Superior temporal gyrus (tissue), 1 donor: ENCODE results near the gene ZNF597.
"Not testable (repeated sequence)": the region's sequence is repeated elsewhere in the genome, so short reads cannot be mapped to it uniquely, and the experiment has no call there.

Experiments used
- DNase-seq: peaks from one replicate; pipeline ENCODE4 v3.0.0-alpha.2; 2016; ENCODE audit errors: extremely low spot score

Gene ZNF597

DNA sequence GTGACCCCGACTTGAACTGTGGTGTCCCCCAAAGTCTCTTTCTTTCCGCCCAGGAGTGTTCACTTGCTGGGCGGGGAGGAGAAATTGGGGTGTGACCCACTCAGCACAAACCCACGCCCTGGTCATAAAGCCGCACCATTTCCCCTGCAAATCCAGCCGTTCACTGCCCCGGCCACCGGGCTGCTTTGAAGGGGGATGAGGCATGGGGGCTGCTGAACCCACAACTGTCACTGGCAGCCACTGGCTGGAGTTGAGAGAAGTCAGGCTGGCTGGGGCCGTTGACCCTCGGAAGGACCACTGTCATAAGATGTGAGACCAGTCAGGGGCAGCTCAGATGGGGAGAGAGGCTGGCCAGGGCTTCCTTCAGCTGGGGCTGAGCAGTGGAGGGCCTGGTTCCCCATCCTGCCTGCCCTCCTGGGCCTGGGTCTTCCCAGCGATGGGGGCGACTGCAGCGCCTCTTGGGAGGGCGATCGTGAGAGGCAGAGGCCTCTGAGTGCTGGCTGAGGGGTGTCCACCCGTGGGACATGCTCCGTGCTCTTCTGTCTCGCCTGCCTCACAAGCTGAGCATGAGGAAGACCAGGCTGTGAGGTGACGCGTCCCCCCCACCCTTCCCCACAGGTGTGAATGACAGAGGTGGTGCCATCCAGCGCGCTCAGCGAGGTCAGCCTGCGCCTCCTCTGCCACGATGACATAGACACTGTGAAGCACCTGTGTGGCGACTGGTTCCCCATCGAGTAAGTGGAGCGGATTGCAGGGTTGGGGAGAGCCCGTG lies 32.5 kb upstream of the ZNF597 start:
- no peak for DNase-seq

DNA sequence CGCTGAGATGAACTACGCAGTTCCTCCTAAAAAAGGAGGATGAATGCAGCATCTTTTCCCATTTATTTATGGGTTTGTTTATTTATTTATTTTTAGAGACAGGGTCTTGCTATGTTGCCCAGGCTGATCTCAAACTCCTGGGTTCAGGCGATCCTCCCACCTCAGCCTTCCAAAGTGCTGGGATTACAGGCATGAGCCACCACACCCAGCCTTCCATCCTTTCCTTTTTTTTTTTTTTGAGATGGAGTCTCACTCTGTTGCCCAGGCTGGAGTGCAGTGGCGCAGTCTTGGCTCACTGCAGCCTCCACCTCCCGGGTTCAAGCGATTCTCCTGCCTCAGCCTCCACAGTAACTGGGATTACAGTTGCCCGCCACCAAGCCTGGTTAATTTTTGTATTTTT lies 31.6 kb upstream of the ZNF597 start:
- DNase-seq, result not testable (repeated sequence)

- no peak for DNase-seq
These were observed 31.0 kb upstream of the ZNF597 start for GRCh38 chr16:3474136-3474779.

DNA sequence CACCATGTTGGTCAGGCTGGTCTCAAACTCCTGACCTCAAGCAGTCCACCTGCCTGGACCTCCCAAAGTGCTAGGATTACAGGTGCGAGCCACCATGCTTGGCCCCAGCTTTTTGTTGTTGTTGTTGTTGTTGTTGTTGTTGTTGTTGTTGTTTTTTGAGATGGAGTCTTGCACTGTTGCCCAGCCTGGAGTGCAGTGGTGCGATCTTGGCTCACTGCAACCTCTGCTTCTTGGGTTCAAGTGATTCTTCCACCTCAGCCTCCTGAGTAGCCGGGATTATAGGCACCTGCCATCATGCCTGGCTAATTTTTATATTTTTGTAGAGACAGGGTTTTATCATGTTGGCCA lies 30.3 kb upstream of the ZNF597 start:
- not testable (repeated sequence) for DNase-seq

DNA sequence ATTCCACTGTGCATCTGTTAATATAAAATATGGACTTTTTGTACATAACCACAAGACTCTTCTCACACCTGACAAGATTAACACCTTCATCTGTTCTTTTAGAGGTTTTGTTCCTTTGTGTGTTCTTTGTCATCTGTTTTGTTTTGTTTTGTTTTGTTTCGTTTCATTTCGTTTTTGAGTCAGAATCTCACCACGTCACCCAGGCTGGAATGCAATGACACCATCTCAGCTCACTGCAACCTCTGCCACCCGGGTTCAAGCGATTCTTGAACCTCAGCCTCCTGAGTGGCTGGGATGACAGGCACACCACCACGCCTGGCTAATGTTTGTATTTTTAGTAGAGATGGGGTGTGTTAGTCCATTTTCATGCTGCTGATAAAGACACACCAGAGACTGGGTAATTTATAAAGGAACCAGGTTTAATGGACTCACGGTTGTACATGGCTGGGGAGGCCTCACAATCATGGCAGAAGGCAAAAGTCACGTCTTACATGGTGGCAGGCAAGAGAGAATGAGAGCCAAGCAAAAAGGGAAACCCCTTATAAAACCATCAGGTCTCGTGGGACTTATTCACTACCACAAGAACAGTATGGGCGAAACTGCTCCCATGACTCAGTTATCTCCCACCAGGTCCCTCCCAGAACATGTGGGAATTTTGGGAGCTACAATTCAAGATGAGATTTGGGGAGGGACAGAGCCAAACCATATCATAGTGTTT lies 29.7 kb upstream of the ZNF597 start:
- no peak for DNase-seq

DNA sequence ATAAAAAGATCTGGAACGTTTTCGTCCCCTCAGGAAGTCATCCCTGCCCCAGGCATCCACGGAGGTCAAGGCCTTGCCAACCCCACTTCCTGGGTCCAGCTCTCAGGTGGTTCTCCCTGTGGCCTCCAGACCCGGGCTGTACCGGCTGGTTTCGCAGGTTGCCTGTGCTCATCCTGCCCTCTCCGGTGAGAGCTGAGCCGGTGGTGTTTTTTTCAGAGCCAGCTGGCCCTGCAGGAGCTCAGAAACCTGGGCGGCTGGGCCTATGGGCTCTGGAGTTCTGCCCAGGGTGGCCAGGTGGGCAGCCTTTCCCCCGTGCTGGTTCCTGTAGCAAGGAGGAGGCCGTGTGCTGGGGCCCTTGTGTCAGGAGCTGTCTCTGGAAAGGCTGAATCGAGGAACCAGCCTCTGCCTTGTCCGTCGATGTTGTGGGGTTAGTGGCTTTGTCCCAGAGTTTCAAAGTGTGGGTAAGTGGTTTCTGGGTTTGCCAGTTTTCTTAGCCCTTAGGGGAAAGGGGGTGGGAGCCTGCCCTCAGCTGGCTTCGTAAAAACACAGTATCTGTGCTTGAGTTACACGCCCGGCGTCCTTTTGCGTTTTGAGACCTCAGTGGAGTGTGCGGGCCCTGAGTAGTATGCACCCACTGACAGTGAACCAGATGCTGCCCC lies 28.3 kb upstream of the ZNF597 start:
- DNase-seq, result no peak

- no peak for DNase-seq
These were observed 27.4 kb upstream of the ZNF597 start for GRCh38 chr16:3470723-3471122.

DNA sequence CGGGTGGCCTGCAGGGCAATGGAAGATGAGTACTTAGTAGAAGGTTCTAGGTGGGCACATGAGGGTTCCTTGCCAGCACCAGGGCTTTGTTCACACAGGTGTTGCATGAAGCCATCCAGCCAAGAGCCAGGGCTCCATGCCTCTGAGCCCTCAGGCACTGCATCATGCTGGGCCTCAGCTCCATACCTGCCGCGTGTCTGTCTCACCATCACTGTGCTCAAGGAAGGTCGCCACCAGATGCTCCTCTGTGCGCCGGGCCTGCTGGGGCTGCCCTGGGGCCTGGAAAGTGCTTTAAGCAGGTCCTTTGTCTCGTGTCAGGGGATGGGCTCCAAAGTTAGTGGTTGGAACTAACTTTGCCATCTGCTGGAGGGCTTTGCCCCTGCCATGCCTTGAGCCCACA lies 26.4 kb upstream of the ZNF597 start:
- no peak for DNase-seq

DNA sequence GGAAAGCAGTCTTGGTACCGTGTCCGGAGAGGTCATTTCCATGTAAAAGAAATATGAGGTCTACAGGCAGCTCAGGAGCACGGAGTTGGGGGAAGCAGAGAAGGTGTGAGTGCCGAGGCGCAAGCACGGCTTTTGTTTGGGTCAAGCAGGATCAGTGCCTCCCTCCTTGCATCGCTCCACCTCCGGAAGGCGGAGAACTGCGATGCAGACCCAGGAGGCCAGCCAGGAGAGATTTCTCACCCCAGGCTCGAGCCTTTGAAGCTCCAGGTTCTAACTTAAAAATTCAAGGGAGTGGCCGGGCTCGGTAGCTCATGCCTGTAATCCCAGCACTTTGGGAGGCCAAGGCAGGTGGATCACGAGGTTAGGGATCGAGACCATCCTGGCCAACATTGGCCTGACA lies 25.2 kb upstream of the ZNF597 start:
- no peak for DNase-seq

GRCh38 chr16:3467921-3468320 lies 24.6 kb upstream of the ZNF597 start:
- DNase-seq, result no peak

- no peak for DNase-seq
These were observed 23.9 kb upstream of the ZNF597 start for GRCh38 chr16:3467182-3467581.

DNA sequence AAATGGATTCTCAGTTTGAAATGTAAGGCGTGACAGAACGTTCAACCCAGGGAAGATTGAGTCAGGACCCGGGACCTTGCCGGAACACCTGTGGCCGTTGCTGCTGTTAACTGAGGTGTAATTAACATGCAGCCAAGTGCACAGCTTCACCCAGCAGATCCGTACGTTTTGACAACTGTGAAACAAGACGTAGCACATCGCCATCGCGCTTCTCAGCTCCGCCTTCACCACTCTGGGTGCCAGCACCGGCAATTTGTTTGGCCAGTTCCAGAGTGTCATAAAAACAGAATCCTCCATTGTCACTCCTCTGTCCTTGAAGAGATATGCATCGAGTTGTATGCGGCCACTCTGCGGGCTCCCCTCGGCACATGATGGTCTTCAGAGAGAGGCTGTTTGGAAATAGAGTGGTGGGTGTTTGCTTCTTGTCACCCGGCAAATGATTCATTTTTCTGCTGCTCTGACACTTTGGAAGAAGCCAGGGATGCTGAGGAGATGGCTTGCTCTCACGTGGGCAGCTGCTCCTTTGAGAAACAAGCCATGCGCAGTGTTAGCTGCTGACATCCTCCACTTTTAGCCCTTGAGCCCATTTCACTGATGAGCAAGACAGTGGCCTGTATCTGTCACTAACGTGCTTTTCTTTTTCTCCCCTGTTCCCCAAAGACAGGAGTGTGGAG lies 22.7 kb upstream of the ZNF597 start:
- DNase-seq, result no peak

DNA sequence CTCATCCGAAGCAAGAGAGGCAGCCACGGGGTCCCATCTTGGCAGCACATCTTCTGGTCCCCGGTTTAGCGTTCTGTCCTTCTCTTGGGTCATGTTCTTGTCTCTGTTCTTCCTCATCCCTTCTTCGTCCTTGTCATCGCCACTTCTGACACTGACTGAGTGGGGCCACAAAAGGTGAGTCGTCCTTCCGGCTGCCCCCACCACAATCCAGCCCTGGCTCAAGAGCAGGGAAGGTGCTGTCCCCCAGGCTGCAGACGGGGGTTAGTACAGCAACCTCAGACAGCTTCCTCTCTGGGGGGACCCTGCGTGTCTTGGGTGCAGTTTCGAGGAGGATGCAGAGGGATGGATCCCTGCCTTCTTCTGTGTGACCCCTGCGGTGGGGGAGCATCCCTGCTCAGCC lies 22.0 kb upstream of the ZNF597 start:
- DNase-seq, result no peak

DNA sequence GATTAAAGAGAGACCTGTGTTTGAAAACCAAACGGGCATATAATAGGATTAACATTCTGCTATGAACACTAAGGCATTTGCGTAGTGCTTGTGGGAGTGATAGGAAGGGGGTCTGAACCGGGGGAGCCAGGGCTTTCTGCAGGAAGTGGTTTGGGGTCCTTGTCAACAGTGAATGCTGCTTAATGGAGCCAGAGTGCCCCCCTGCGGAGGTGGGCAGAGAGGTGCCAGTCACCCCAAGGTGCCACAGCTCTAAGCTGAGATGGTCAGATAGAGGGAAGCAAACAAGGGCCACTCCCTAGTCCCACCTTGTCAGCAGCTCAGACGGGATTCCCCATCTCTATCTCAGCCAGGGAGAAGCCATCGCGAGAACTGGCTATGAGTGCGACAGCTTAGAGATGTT lies 17.8 kb upstream of the ZNF597 start:
- DNase-seq, result no peak

- DNase-seq, result no peak
These were observed 17.3 kb upstream of the ZNF597 start for GRCh38 chr16:3460585-3460984.

DNA sequence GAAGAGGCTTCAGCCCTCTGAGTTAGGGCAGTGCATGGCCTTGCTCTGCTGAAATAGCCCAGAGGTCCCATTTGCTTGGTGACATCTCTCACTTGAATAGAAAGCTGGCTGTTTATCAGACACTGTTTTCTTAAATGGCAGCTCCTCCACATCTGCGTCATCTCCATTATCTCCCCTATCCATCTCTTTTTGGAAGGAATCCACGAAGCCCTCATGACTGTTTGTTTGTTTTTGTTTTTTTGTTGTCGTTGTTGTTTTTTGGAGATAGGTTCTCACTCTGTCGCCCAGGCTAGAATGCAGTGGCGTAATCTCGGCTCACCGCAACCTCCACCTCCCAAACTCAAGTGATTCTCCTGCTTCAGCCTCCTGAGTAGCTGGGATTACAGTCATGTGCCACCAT lies 16.8 kb upstream of the ZNF597 start:
- DNase-seq, result no peak

- no peak for DNase-seq
These were observed 16.2 kb upstream of the ZNF597 start for GRCh38 chr16:3459401-3460090.

GRCh38 chr16:3458852-3459361 lies 15.6 kb upstream of the ZNF597 start:
- DNase-seq, result peak; percentile 39

DNA sequence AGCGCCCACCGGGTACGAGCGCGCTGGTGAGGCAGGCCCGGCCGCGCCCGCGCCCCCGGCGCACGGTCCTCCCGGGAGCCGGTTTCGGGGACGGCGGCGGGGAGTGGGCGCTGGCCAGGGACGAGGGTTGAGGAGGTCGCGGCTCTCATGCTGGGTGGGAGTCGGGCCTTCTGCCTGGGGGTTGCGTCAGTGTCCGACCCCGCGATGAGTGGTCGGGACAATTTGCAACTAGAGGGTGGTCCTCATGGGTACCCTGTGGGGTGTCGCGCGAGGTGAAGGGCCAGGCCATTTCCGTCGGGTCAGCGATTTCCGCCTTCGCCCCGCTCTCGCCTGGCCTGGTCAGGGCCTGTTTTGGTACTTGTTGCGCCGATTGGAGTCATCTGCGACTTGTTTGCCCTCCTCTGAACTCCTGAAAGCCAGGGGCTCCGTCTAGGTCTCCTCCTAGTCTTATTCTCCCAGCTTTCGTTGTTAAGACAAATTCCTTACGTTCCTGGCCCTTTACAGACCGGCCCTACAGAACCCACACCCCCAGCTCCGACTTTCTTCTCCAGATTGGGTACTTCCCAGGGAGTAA lies 15.1 kb upstream of the ZNF597 start:
- no peak for DNase-seq

DNA sequence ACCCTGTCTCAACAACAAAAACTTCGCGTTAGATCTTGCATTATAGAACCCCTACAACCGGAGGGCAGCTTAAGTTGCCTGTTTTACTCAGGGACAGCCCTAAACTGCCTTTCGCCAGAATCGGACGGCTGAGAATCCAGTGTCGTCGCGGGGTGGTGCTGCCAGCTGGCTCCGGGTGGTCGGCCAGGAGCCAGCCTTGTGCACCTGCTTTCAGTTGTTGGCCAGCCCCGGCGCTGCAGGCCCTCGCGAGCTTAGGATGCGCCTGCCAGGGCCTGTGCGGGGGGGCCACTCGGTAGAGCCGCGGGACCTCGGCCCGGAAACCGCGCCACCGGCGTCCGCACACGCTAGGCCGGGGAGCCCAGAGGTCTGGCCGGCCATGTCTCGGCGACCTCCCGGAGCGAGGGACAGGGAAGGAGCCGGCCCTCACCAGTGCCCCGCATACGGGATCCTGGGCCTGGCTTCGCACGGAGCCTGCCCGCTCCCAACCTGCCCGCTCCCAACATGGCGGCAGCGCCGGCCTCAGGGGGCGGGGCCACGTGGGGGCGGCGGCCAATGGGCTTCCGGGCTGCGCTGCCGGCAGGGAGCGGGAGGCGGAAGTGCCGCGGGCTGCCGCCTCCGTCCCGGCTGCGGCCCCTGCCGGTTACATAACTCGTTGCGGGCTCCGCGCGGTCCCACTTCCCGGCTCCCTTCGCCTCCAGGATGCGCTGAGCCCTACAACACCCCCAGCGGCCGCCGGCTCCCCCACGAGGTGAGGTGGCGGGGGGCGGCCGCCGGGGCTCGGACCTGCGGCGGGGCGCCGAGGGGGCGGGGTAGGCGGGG lies 14.3 kb upstream of the ZNF597 start:
- DNase-seq, result peak; percentile 88
